HG03097 (cell line): ENCODE data around the gene ZNF724.
A peak's percentile ranks its signal among the peaks of the same experiment; 100 is the strongest.
"Not testable (repeated sequence)": the region's sequence is repeated elsewhere in the genome, so short reads cannot be mapped to it uniquely, and the experiment has no call there.

Experiments
- ATAC-seq: cut with Tn5 transposase; IDR thresholded peaks from one replicate; pipeline ENCODE4 v1.9.1; 2021; ENCODE audit not compliant: unreplicated experiment, low FRiP score

ZNF724 gene

GRCh38 chr19:23249911-23250649, at the start of gene ZNF724:
Gene ZNF724, minus strand, starts transcription at chr19:23250394. Its CDS starts 152 bp downstream, at chr19:23250242.
- ATAC-seq, result peak; percentile 98

DNA sequence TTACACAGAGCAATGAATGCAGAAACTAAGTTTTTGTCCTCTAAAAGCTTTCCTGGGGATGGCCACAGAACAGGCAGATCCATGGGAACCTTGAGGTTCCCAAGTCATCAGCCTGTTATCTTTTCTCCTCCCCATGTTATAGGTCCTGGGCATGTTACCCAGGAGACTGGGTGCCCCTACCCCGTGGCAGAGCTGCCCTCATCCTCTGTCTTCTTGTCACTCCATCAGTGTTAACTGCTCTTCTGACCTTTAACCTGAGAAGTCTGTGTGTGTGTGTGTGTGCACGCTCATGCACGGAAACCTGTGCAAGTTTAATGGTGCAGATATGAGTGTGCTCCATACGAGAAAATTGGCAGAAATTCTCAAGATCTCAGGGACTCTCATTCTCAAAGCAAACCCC, 43.9 kb upstream of the ZNF724 start:
- ATAC-seq, result no peak

DNA sequence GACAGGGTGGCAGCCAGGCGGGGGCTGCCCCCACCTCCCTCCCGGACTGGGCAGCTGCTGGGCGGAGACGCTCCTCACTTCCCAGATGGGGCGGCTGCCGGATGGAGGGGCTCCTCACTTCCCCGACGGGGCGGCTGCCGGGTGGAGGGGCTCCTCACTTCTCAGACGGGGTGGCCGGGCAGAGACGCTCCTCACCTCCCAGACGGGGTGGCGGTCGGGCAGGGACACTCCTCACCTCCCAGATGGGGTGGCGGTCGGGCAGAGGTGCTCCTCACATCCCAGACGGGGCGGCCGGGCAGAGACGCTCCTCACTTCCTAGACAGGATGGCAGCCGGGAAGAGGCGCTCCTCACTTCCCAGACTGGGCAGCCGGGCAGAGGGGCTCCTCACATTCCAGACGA, 39.8 kb upstream of the ZNF724 start:
- not testable (repeated sequence) for ATAC-seq

- no peak for ATAC-seq
Measured at GRCh38 chr19:23287620-23288019, 37.4 kb upstream of the ZNF724 start.

GRCh38 chr19:23286477-23286876, 36.3 kb upstream of the ZNF724 start:
- no peak for ATAC-seq

- no peak for ATAC-seq
Measured at GRCh38 chr19:23285948-23286347, 35.8 kb upstream of the ZNF724 start.

- ATAC-seq, result not testable (repeated sequence)
Measured at GRCh38 chr19:23285326-23285725, 35.1 kb upstream of the ZNF724 start.

DNA sequence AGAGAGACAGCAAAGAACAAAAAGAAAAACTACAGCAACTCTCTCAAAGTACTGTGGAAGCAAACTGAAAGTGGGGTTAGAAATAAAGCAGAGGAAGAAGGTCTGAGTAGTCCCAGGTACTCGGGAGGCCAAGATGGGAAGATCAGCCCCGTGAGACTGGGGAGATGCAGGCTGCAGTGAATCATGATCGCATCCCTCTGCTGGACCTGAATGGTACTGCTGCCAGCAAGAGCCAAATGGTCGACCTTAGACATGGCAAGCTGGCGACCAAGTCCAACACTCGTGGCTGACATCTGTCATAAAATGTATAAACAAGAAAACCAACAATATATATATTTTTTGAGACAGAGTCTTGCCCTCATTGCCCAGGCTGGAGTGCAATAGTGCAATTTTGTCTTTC, 33.7 kb upstream of the ZNF724 start:
- ATAC-seq, result no peak

DNA sequence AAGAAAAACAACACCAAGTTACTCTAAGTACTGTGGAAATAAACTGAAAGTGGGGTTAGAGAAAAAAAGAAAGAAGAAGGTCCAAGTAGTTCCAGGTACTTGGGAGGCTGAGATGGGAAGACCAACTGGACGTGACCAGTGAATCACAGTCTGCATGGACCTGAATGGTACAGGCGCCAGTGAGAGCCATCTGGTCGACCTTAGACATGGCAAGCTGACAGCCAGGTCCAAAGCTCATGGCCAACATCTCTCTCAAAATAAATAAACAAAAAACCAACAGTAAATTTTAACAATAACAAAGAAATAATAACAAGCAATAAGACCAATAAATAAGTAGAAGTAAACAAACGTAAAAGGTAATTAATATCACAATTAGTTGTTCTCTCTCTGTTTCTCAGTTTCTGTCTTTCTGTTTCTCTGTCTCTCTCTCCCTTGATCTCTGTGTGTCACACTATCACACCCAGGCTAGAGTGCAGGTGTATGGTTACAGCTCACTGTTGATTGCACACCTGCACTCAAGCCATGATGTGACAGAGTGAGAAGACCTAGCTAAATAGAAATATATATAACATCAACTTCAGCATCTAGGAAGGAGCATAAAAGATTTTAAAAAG, 31.6 kb upstream of the ZNF724 start:
- no peak for ATAC-seq

GRCh38 chr19:23278118-23278517, 27.9 kb upstream of the ZNF724 start:
- ATAC-seq, result not testable (repeated sequence)

DNA sequence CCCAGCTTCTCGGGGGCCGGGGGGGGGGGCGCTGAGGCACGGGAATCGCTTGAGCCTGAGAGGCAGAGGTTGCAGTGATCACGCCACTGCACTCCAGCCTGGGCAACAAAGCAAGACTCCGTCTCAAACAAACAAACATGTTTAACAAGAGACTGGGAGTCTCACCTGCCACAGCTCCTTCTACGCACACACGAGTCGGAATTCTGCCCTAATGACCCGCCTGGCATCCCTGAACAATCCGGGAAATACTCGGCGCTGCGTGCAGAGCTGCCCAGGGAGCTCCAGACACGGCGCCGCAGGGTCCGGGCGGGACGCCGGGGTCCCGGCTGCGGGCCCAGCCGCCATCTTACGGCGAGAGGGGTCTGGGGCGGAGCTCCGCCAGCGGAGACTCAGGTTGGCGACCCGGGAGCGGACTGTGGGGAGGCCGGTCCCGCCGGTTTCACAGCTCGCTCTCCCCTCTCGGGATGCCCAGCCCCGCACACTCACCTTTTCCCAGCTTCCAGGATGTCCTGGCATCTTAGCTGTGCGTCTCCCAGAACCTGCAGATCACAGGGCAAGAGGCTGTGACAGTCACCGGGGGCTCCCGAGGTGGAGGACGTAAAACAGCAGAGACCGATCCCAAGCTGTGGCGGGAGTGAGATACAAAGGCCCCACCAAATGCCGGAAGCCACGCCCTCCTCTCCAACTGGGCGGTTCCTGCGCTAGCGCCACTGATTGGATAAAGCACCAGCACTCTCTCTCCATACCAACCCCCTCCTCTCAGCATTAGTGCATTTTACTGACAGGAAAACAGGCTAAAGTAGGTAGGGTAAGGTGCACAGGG, 23.6 kb upstream of the ZNF724 start:
- peak; percentile 98 for ATAC-seq

- peak; percentile 2 for ATAC-seq
Measured at GRCh38 chr19:23273022-23273589, 22.9 kb upstream of the ZNF724 start.

DNA sequence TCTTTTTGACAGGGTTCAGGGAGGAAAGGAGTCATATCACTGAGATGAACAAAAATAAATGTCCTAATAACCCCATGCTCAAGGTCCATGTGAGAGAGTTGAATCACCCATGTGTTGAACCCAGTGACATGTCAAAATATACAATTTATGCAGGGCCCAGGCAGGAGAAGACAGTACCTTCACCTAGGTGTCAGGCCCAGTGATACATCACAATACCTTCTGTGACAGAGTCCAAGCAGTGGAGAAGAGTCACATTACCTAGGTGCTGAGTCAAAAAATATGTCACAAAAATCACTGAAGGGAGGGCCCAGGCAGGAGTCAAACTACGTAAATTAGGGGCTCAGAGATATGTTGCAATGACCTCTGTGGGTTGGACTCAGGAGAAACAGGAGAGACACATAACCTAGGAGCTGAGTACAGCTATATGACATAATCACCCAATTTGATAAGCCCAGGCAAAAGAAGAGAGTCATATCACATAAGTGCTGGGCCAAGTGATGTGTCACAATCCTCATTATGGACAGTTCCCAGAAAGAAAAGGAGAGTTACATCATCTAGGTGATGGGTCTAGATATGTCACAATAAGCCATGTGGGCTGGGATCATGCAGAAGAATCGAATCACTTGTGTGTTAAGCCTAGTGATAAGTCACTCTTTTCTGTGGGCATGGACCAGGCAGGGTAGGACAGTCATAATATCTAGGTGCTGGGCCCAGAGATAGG, 13.8 kb upstream of the ZNF724 start:
- no peak for ATAC-seq

GRCh38 chr19:23263396-23263795, 13.2 kb upstream of the ZNF724 start:
- no peak for ATAC-seq

DNA sequence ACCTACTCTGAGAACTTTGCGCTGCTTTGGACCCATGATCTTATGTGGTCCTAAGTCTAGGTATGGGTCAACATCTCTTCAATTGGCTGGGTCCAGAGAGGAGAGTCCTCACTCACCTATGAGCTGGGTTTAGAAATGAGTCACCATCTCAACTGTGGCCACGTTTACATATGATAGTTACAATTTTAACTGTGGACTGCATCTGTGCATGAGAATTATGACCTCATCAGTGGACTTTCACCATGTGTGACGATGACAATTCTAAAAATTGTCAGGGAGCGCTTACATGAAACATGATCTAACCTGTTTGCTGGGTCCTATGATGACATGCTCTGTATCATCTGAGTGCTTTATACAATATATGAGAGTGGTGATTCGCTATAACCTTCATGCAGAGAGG, 12.7 kb upstream of the ZNF724 start:
- ATAC-seq, result no peak

DNA sequence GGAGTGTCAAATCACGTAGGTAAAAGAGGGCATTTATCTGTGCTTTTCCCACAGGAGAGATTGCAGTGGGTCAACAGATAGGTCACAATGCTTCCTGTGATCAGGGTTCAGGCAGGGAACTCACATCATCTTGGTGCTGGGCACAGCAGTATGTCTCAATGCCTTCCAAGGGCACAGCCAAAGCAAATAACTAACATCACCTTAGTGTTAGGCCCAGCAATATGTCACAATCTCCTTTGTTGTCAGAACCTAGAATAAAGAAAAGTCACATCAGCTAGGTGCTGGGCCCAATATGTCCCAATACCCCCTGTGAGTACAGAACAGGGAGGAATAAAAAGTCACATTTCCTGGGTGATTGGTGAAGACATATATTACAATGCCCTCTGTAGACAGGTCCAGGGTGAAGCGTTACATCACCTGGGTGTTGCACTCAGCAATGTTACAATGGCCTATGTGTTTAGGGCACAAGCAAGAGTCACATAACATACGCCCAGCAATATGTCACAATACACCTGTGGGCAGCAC, 11.4 kb upstream of the ZNF724 start:
- no peak for ATAC-seq

DNA sequence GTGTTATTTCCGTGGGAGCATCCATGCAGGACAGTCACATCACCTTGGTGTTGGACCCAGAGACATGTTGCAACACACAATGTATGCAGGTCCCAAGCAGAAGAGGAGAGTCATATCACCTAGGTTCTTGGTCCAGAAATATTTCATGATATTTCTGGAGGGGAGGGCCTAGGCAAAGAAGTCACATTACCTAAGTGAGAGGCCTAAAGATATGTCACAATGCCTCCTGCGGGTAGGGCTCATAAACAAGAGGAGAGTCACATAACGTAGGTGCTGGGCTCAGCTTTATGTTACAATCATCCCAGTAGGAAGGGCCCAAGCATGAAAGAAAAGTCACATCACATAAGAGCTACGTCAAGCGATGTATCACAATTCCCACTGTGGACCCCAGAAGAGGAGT, 10.8 kb upstream of the ZNF724 start:
- ATAC-seq, result no peak

DNA sequence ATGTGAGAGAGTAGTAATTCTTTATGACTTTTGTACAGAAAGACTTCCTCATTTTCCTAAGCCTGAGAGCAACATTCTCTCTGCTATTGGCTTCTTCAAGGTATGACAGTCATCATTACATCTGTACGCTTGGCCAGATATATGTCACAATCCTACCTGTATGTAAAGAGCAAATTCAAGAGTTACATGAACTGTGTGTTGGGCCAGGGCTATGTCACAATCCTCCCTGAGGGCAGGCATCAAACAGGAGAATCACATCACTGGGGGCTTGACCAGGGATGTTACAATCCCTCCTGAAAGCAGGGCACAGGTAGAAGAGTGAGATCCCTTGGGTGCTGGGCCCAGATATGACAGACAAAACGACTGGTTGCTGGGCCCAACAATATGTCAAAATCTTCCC, 9.8 kb upstream of the ZNF724 start:
- no peak for ATAC-seq

DNA sequence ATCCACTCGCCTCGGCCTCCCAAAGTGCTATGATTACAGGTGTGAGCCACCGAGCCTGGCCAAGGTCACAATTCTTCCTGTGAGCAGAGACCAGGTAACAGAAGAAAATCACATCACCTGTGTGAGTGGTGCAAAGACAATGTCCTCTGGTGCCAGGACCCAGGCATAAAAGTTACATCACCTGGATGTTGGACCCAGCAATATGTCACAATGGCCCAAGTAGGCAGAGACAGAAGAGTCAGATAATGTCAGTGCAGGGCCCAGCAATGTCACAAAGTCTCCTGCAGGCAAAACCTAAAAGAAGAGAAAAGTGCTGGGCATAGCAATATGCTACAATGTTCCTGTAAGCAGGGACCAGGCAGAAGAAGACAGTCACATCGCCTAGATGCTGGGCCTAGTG, 5.5 kb upstream of the ZNF724 start:
- no peak for ATAC-seq
